OCI-LY1 (cell line): ENCODE measurements around the gene BNIP1.

ENCODE experiments used
- H2AFZ ChIP-seq: fragments of 200-600 bp; sonication (generic), shearing (Covaris generic); 2 replicates; pipeline ENCODE4 v1.6.0; 2014; ENCODE audit warnings: antibody characterized with exemption, mild to moderate bottlenecking, low read length
- H3F3A ChIP-seq: fragments of 200-600 bp; sonication (generic), shearing (Covaris generic); 2 replicates; pipeline ENCODE4 v1.6.0; 2014; ENCODE audit warnings: mild to moderate bottlenecking, antibody characterized with exemption, low read length, moderate library complexity; ENCODE audit not compliant: insufficient read depth
- H3K27ac ChIP-seq: fragments of 200-600 bp; sonication (generic); 2 replicates; pipeline ENCODE4 v1.5.1; 2014; ENCODE audit warnings: low read length, mixed run types, mild to moderate bottlenecking, low read depth; ENCODE audit not compliant: poor library complexity, severe bottlenecking
- H3K27me3 ChIP-seq: fragments of 200-600 bp; sonication (generic); 2 replicates; pipeline ENCODE4 v1.6.0; 2014; ENCODE audit warnings: antibody characterized with exemption, mild to moderate bottlenecking, low read length, moderate library complexity; ENCODE audit not compliant: insufficient read depth
- H3K36me3 ChIP-seq: fragments of 200-600 bp; sonication (generic); 2 replicates; pipeline ENCODE4 v1.6.1; 2014; ENCODE audit warnings: mild to moderate bottlenecking, antibody characterized with exemption, low read length, moderate library complexity, mixed read lengths; ENCODE audit not compliant: insufficient read depth
- H3K4me1 ChIP-seq: fragments of 200-600 bp; sonication (generic); 2 replicates; pipeline ENCODE4 v1.5.1; 2014; ENCODE audit warnings: mild to moderate bottlenecking, low read length, moderate library complexity; ENCODE audit not compliant: insufficient read depth, severe bottlenecking
- H3K4me2 ChIP-seq: fragments of 200-600 bp; sonication (generic), shearing (Covaris generic); 2 replicates; pipeline ENCODE4 v1.6.1; 2014; ENCODE audit warnings: low read length
- H3K4me3 ChIP-seq: fragments of 200-600 bp; sonication (generic); 2 replicates; pipeline ENCODE4 v1.5.1; 2014; ENCODE audit warnings: low read length, low read depth, mild to moderate bottlenecking, mixed read lengths; ENCODE audit not compliant: poor library complexity, severe bottlenecking
- H3K79me2 ChIP-seq: fragments of 200-600 bp; shearing (Covaris generic); 2 replicates; pipeline ENCODE4 v1.6.1; 2016; ENCODE audit warnings: mixed run types, low read length, mixed read lengths; ENCODE audit not compliant: insufficient read depth
- H3K9ac ChIP-seq: fragments of 200-600 bp; sonication (generic), shearing (Covaris generic); 2 replicates; pipeline ENCODE4 v1.6.1; 2014; ENCODE audit warnings: mild to moderate bottlenecking, low read length, mixed read lengths
- H3K9me2 ChIP-seq: fragments of 200-600 bp; sonication (generic), shearing (Covaris generic); 2 replicates; pipeline ENCODE4 v1.6.1; 2014; ENCODE audit warnings: low read depth, mild to moderate bottlenecking, low read length, mixed read lengths
- H3K9me3 ChIP-seq: fragments of 200-600 bp; shearing (Covaris generic); 2 replicates; pipeline ENCODE4 v1.6.1; 2014; ENCODE audit warnings: low read length, mixed read lengths
- H4K20me1 ChIP-seq: fragments of 200-600 bp; sonication (generic), shearing (Covaris generic); 2 replicates; pipeline ENCODE4 v1.6.0; 2016; ENCODE audit warnings: mild to moderate bottlenecking, low read length; ENCODE audit not compliant: insufficient read depth
- CTCF ChIP-seq: fragments of 200-600 bp; sonication (generic), shearing (Covaris generic); IDR thresholded peaks from 2 replicates; pipeline ENCODE4 v1.5.1; 2017; ENCODE audit warnings: mild to moderate bottlenecking, antibody characterized with exemption, low read length, moderate library complexity, mixed read lengths
- EZH2 ChIP-seq: fragments of 200-600 bp; sonication (generic), shearing (Covaris generic); IDR thresholded peaks from 2 replicates; pipeline ENCODE4 v1.8.0; 2017; ENCODE audit warnings: borderline replicate concordance, mixed run types, mild to moderate bottlenecking, antibody characterized with exemption, low read length, moderate library complexity, mixed read lengths

The BNIP1 gene

GRCh38 chr5:173210877-173211276 is 66.5 kb downstream of the BNIP1 start:
- H3K27ac ChIP-seq, result no peak overlapping the region
- H3K4me2 ChIP-seq, result no peak overlapping the region
- H3K36me3 ChIP-seq, result no peaks in the 10 kb centered on the region
- no peak overlapping the region for H3K9ac ChIP-seq
- TF ChIP-seq CTCF, result no peak
- no peak for TF ChIP-seq EZH2
- H3K4me1 ChIP-seq, result no peaks in the 10 kb centered on the region
- H3K9me3 ChIP-seq, result no peaks in the 10 kb centered on the region
- H3K79me2 ChIP-seq, result no peaks in the 10 kb centered on the region
- H3K4me3 ChIP-seq, result no peak overlapping the region
- peaks cover 10% of the 10 kb centered on the region for H3K27me3 ChIP-seq
- no peak overlapping the region for H2AFZ ChIP-seq
- no peaks in the 10 kb centered on the region for H4K20me1 ChIP-seq
- H3K9me2 ChIP-seq, result no peaks in the 10 kb centered on the region
- H3F3A ChIP-seq, result no peaks in the 10 kb centered on the region

DNA sequence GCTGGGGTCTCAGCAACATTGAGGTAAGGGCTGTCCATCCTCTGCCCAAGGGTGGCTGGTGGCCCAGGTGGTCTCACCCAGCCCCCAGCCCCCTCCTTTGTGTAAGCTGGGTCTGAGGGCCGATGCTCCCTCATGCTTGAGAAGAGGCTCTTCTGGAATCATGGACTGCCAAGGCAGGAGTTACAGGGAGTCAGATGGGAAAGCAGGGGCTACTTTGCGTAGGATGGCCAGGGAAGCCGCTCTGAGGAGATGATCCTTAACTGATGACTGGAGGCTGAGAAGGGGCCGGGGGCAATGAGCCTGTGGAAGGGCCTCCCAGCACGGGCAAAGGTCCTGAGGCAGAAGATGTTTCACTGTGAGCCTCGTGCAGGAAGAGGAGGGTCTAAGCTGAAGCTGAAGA is 67.0 kb downstream of the BNIP1 start:
- H3K9ac ChIP-seq, result no peak overlapping the region
- H3K27ac ChIP-seq, result no peak overlapping the region
- no peak overlapping the region for H2AFZ ChIP-seq
- no peaks in the 10 kb centered on the region for H3F3A ChIP-seq
- no peaks in the 10 kb centered on the region for H3K9me2 ChIP-seq
- H3K4me3 ChIP-seq, result no peak overlapping the region
- H3K9me3 ChIP-seq, result no peaks in the 10 kb centered on the region
- H3K79me2 ChIP-seq, result no peaks in the 10 kb centered on the region
- peaks cover 9% of the 10 kb centered on the region for H3K27me3 ChIP-seq
- no peaks in the 10 kb centered on the region for H3K4me1 ChIP-seq
- H3K36me3 ChIP-seq, result no peaks in the 10 kb centered on the region
- TF ChIP-seq CTCF (no peak), EZH2 (no peak)
- H4K20me1 ChIP-seq, result no peaks in the 10 kb centered on the region
- H3K4me2 ChIP-seq, result no peak overlapping the region

DNA sequence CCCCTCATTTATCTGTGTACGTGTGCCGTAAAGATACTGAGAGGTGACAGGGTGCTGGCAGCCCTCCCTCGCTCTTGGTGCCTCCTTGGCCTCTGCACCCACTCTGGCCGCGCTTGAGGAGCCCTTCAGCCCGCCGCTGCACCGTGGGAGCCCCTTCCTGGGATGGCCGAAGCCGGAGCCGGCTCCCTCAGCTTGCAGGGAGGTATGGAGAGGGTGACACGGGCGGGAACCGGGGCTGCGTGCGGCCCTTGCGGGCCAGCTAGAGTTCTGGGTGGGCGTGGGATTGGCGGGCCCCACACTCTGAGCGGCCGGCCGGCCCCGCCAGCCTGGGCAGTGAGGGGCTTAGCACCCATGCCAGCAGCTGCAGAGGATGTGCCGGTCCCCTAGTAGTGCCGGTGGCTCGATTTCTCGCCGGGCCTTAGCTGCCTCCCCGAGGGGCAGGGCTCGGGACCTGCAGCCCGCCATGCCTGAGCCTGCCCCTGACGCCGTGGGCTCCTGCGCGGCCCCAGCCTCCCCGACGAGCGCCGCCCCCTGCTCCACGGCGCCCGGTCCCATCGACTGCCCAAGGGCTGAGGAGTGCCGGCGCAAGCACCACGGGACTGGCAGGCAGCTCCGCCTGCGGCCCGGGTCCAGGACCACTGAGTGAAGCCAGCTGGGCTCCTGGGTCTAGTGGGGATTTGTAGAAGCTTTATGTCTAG is 69.1 kb downstream of the BNIP1 start:
- no peak overlapping the region for H2AFZ ChIP-seq
- peaks cover 4% of the 10 kb centered on the region; the same call in 1 of the 2 replicates for H3K27me3 ChIP-seq

More for the DNA sequence above, 69.1 kb downstream of the BNIP1 start:
- no peaks in the 10 kb centered on the region for H3K4me1 ChIP-seq
- no peak overlapping the region for H3K27ac ChIP-seq
- no peaks in the 10 kb centered on the region for H4K20me1 ChIP-seq
- no peak overlapping the region for H3K4me2 ChIP-seq
- no peaks in the 10 kb centered on the region for H3F3A ChIP-seq
- no peak overlapping the region for H3K9ac ChIP-seq
- H3K9me3 ChIP-seq, result no peaks in the 10 kb centered on the region
- H3K79me2 ChIP-seq, result no peaks in the 10 kb centered on the region
- H3K4me3 ChIP-seq, result no peak overlapping the region
- H3K9me2 ChIP-seq, result no peaks in the 10 kb centered on the region
- no peak for TF ChIP-seq EZH2
- no peaks in the 10 kb centered on the region for H3K36me3 ChIP-seq
